ENCODE results near the gene CCDC28A.

Gene CCDC28A

GRCh38 chr6:138772596-138773176 lies 883 bp upstream of the CCDC28A start:
- ATAC-seq (replicated peaks) = no peak
- peaks cover 13 to 26% of the 10 kb centered on the region in 2 donors for H3K4me1 Mint-ChIP-seq (ENCODE audit: low read depth in 2 of 2)
- peak overlapping the region; percentile 99 for H3K27ac Mint-ChIP-seq
- H3K9me3 Mint-ChIP-seq = no peaks in the 10 kb centered on the region
- peaks cover 15% of the 10 kb centered on the region for H3K36me3 Mint-ChIP-seq (ENCODE audit: insufficient read depth)
- no peak for DNase-seq
- H3K27me3 Mint-ChIP-seq = no peaks in the 10 kb centered on the region
- H3K4me3 Mint-ChIP-seq = peak overlapping the region; percentile 96

GRCh38 chr6:138774370-138774769 lies 801 bp downstream of the CCDC28A start:
- peak overlapping the region; percentile 96 for H3K4me3 Mint-ChIP-seq
- no peaks in the 10 kb centered on the region for H3K27me3 Mint-ChIP-seq
- no peaks in the 10 kb centered on the region for H3K9me3 Mint-ChIP-seq
- peaks cover 19% of the 10 kb centered on the region for H3K36me3 Mint-ChIP-seq (ENCODE audit: insufficient read depth)
- peaks cover 17 to 29% of the 10 kb centered on the region in 2 donors for H3K4me1 Mint-ChIP-seq (ENCODE audit: low read depth in 2 of 2)
- no peak for DNase-seq
- ATAC-seq (replicated peaks) = no peak
- peak overlapping the region; percentile 99 for H3K27ac Mint-ChIP-seq

- Mint-ChIP-seq H3K27ac (no peak overlapping the region), H3K9me3 (no peaks in the 10 kb centered on the region), H3K4me3 (no peak overlapping the region), H3K27me3 (no peaks in the 10 kb centered on the region), H3K36me3 (ENCODE audit: insufficient read depth) (peaks cover 35% of the 10 kb centered on the region), H3K4me1 (ENCODE audit: low read depth in 2 of 2) (peaks cover 17 to 29% of the 10 kb centered on the region in 2 donors)
- DNase-seq (no peak), ATAC-seq (replicated peaks) (no peak)
These were observed 3.1 kb downstream of the CCDC28A start for GRCh38 chr6:138776659-138777058.

- ATAC-seq (replicated peaks) (no peak), DNase-seq (no peak)
- no peak overlapping the region for H3K4me3 Mint-ChIP-seq
- H3K9me3 Mint-ChIP-seq = no peaks in the 10 kb centered on the region
- peaks cover 41% of the 10 kb centered on the region for H3K36me3 Mint-ChIP-seq (ENCODE audit: insufficient read depth)
- no peak overlapping the region for H3K27ac Mint-ChIP-seq
- peaks cover 8 to 22% of the 10 kb centered on the region in 2 donors for H3K4me1 Mint-ChIP-seq (ENCODE audit: low read depth in 2 of 2)
- no peaks in the 10 kb centered on the region for H3K27me3 Mint-ChIP-seq
These were observed 4.8 kb downstream of the CCDC28A start for GRCh38 chr6:138778331-138778730.

GRCh38 chr6:138782243-138782642 lies 8.7 kb downstream of the CCDC28A start:
- Mint-ChIP-seq H3K27ac (peak overlapping the region in 1 of 2 donors; percentile 30), H3K36me3 (ENCODE audit: insufficient read depth) (peaks cover 56% of the 10 kb centered on the region), H3K9me3 (no peaks in the 10 kb centered on the region), H3K27me3 (no peaks in the 10 kb centered on the region), H3K4me3 (no peak overlapping the region), H3K4me1 (ENCODE audit: low read depth in 2 of 2) (peaks cover 7 to 8% of the 10 kb centered on the region in 2 donors)
- no peak for ATAC-seq (replicated peaks)
- DNase-seq = no peak

GRCh38 chr6:138785079-138785478 lies 11.5 kb downstream of the CCDC28A start:
- peaks cover 68% of the 10 kb centered on the region for H3K36me3 Mint-ChIP-seq (ENCODE audit: insufficient read depth)
- no peak overlapping the region for H3K27ac Mint-ChIP-seq
- ATAC-seq (replicated peaks) (no peak), DNase-seq (no peak)
- H3K4me1 Mint-ChIP-seq (ENCODE audit: low read depth in 2 of 2) = peaks cover 3 to 6% of the 10 kb centered on the region in 2 donors
- H3K27me3 Mint-ChIP-seq = no peaks in the 10 kb centered on the region
- H3K9me3 Mint-ChIP-seq = no peaks in the 10 kb centered on the region
- no peak overlapping the region for H3K4me3 Mint-ChIP-seq

- ATAC-seq (replicated peaks) (no peak), DNase-seq (no peak)
- Mint-ChIP-seq H3K4me1 (ENCODE audit: low read depth in 2 of 2) (peaks cover 3 to 6% of the 10 kb centered on the region in 2 donors), H3K27me3 (no peaks in the 10 kb centered on the region), H3K9me3 (no peaks in the 10 kb centered on the region), H3K36me3 (ENCODE audit: insufficient read depth) (peaks cover 67% of the 10 kb centered on the region), H3K27ac (no peak overlapping the region), H3K4me3 (no peak overlapping the region)
These were observed 12.4 kb downstream of the CCDC28A start for GRCh38 chr6:138785980-138786379.

- H3K27ac Mint-ChIP-seq = no peak overlapping the region
- peaks cover 62% of the 10 kb centered on the region for H3K36me3 Mint-ChIP-seq (ENCODE audit: insufficient read depth)
- DNase-seq (no peak), ATAC-seq (replicated peaks) (no peak)
- no peaks in the 10 kb centered on the region for H3K27me3 Mint-ChIP-seq
- no peaks in the 10 kb centered on the region for H3K9me3 Mint-ChIP-seq
- no peak overlapping the region for H3K4me3 Mint-ChIP-seq
- peaks cover 3 to 6% of the 10 kb centered on the region in 2 donors for H3K4me1 Mint-ChIP-seq (ENCODE audit: low read depth in 2 of 2)
These were observed 13.6 kb downstream of the CCDC28A start for GRCh38 chr6:138787138-138787537.

- peaks cover 9% of the 10 kb centered on the region for H3K36me3 Mint-ChIP-seq (ENCODE audit: insufficient read depth)
- DNase-seq (no peak), ATAC-seq (replicated peaks) (peak; percentile 64)
- no peaks in the 10 kb centered on the region for H3K27me3 Mint-ChIP-seq
- no peaks in the 10 kb centered on the region for H3K4me1 Mint-ChIP-seq (ENCODE audit: low read depth in 2 of 2)
- H3K27ac Mint-ChIP-seq = no peak within 1 kb of the TSS
- peak within 1 kb of the TSS in 1 of 2 donors; percentile 57 for H3K4me3 Mint-ChIP-seq
- H3K9me3 Mint-ChIP-seq = no peaks in the 10 kb centered on the region
These were observed 22.4 kb downstream of the CCDC28A start, which contains the start of gene ECT2L for GRCh38 chr6:138795809-138796603. TSS of gene ECT2L (plus strand) at chr6:138796087. CDS start at chr6:138813275, 17,188 bp downstream.

GRCh38 chr6:138796771-138797170 lies 23.2 kb downstream of the CCDC28A start:
- no peaks in the 10 kb centered on the region for H3K9me3 Mint-ChIP-seq
- no peak overlapping the region for H3K27ac Mint-ChIP-seq
- H3K27me3 Mint-ChIP-seq = no peaks in the 10 kb centered on the region
- peaks cover 4% of the 10 kb centered on the region for H3K36me3 Mint-ChIP-seq (ENCODE audit: insufficient read depth)
- no peak for DNase-seq
- no peaks in the 10 kb centered on the region for H3K4me1 Mint-ChIP-seq (ENCODE audit: low read depth in 2 of 2)
- no peak for ATAC-seq (replicated peaks)
- no peak overlapping the region for H3K4me3 Mint-ChIP-seq

- no peak for ATAC-seq (replicated peaks)
- H3K27me3 Mint-ChIP-seq = no peaks in the 10 kb centered on the region
- H3K36me3 Mint-ChIP-seq (ENCODE audit: insufficient read depth) = no peaks in the 10 kb centered on the region
- no peak overlapping the region for H3K4me3 Mint-ChIP-seq
- no peaks in the 10 kb centered on the region for H3K4me1 Mint-ChIP-seq (ENCODE audit: low read depth in 2 of 2)
- no peak for DNase-seq
- H3K9me3 Mint-ChIP-seq = no peaks in the 10 kb centered on the region
- H3K27ac Mint-ChIP-seq = no peak overlapping the region
These were observed 24.4 kb downstream of the CCDC28A start for GRCh38 chr6:138797806-138798446.

GRCh38 chr6:138800377-138801150 lies 27.0 kb downstream of the CCDC28A start:
- Mint-ChIP-seq H3K4me3 (no peak overlapping the region), H3K36me3 (ENCODE audit: insufficient read depth) (no peaks in the 10 kb centered on the region), H3K9me3 (no peaks in the 10 kb centered on the region), H3K27ac (no peak overlapping the region), H3K4me1 (ENCODE audit: low read depth in 2 of 2) (no peaks in the 10 kb centered on the region), H3K27me3 (peaks cover 8 to 11% of the 10 kb centered on the region in 2 donors)
- no peak for ATAC-seq (replicated peaks)
- no peak for DNase-seq

GRCh38 chr6:138803331-138803730 lies 29.8 kb downstream of the CCDC28A start:
- H3K9me3 Mint-ChIP-seq = no peaks in the 10 kb centered on the region
- peaks cover 17 to 25% of the 10 kb centered on the region in 2 donors for H3K27me3 Mint-ChIP-seq
- ATAC-seq (replicated peaks) = no peak
- H3K27ac Mint-ChIP-seq = no peak overlapping the region
- H3K36me3 Mint-ChIP-seq (ENCODE audit: insufficient read depth) = no peaks in the 10 kb centered on the region
- no peaks in the 10 kb centered on the region for H3K4me1 Mint-ChIP-seq (ENCODE audit: low read depth in 2 of 2)
- H3K4me3 Mint-ChIP-seq = no peak overlapping the region
- DNase-seq = no peak
